ENCODE measurements around the gene CHCHD3. TPM values are rescaled to one million over a fixed set of nuclear protein-coding genes. Genes with fewer than 3 reads are reported as not detected.

Gene CHCHD3
- total RNA-seq, 3 donors from 2014 or later = 52.1 to 59.4 (median 53.1) TPM

- H3K36me3 ChIP-seq = no peaks in the 10 kb centered on the region
- H3K27ac ChIP-seq = no peak overlapping the region
- peaks cover 0 to 8% of the 10 kb centered on the region in 2 donors for H3K9me3 ChIP-seq
- H3K27me3 ChIP-seq = no peaks in the 10 kb centered on the region
- no peak overlapping the region for H3K4me3 ChIP-seq
- intact Hi-C loops (cut with DNase I; ENCODE audit: low total_unique reads) = no loop called here
- TF ChIP-seq CTCF (IDR thresholded peaks at IDR 0.05) (no peak), POLR2A (IDR thresholded peaks at IDR 0.05) (no peak), POLR2AphosphoS5 (IDR thresholded peaks at IDR 0.05) (no peak)
- DNase-seq (ENCODE audit: low spot score in 2 of 2) = no peak
- no peaks in the 10 kb centered on the region for H3K4me1 ChIP-seq
Observed at GRCh38 chr7:132767378-132767777, 314.5 kb downstream of the CHCHD3 start.

GRCh38 chr7:132766660-132767059, 315.2 kb downstream of the CHCHD3 start:
- no peaks in the 10 kb centered on the region for H3K36me3 ChIP-seq
- no peak overlapping the region for H3K4me3 ChIP-seq
- H3K9me3 ChIP-seq = peaks cover 0 to 8% of the 10 kb centered on the region in 2 donors
- no peaks in the 10 kb centered on the region for H3K4me1 ChIP-seq
- H3K27ac ChIP-seq = no peak overlapping the region
- no peaks in the 10 kb centered on the region for H3K27me3 ChIP-seq
- DNase-seq (ENCODE audit: low spot score in 2 of 2) = no peak
- intact Hi-C loops (cut with DNase I; ENCODE audit: low total_unique reads) = no loop called here
- TF ChIP-seq POLR2A (IDR thresholded peaks at IDR 0.05) (no peak), CTCF (IDR thresholded peaks at IDR 0.05) (no peak), POLR2AphosphoS5 (IDR thresholded peaks at IDR 0.05) (no peak)

DNA sequence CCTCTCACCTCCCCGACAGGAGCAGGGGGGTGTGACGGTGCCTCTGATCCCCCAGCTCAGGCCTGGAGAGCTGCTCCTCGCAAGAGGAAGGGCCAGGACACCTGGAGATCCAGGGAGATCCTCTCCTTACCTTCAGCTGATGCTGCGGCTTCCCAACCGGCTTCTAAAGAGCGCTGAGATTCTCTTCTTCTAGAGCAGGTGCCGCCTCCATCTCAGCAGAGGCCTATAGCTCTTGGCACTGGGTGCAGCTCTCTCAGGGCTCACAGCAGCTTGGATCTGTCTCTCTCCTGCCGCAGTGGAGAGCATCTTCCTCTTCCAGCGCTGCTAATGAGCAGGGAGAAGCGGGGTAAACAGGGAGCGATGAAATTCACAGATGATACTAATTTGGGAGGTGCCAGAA, 316.0 kb downstream of the CHCHD3 start:
- no peak for DNase-seq (ENCODE audit: low spot score in 2 of 2)
- TF ChIP-seq POLR2A (IDR thresholded peaks at IDR 0.05) = no peak
- TF ChIP-seq POLR2AphosphoS5 (IDR thresholded peaks at IDR 0.05) = no peak
- no peak for TF ChIP-seq CTCF (IDR thresholded peaks at IDR 0.05)
- H3K27me3 ChIP-seq = no peaks in the 10 kb centered on the region
- no peak overlapping the region for H3K4me3 ChIP-seq
- intact Hi-C loops (cut with DNase I; ENCODE audit: low total_unique reads) = no loop called here
- peaks cover 0 to 8% of the 10 kb centered on the region in 2 donors for H3K9me3 ChIP-seq
- no peaks in the 10 kb centered on the region for H3K4me1 ChIP-seq
- no peaks in the 10 kb centered on the region for H3K36me3 ChIP-seq
- no peak overlapping the region for H3K27ac ChIP-seq

DNA sequence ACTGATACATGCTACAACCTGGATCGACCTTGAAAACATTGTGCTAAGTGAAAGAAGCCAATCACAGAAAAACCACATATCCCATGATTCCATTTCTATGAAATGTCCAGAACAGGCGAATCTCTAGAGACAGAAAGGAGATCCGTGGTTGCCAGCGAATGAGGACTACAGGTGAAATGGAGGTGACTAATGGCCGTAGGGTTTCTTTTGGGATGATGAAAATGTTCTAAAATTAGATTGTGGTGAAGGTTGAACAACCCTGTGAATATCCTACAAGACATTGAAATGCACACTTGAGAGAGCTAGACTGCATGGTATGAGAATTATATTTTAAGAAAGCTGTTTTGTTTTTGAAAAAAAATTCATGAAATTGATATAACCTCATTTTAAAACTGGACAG, 317.1 kb downstream of the CHCHD3 start:
- H3K36me3 ChIP-seq = no peaks in the 10 kb centered on the region
- no peaks in the 10 kb centered on the region for H3K27me3 ChIP-seq
- H3K9me3 ChIP-seq = peaks cover 0 to 8% of the 10 kb centered on the region in 2 donors
- no peaks in the 10 kb centered on the region for H3K4me1 ChIP-seq
- intact Hi-C loops (cut with DNase I; ENCODE audit: low total_unique reads) = no loop called here
- H3K27ac ChIP-seq = no peak overlapping the region
- no peak for DNase-seq (ENCODE audit: low spot score in 2 of 2)
- TF ChIP-seq POLR2AphosphoS5 (IDR thresholded peaks at IDR 0.05) = no peak
- TF ChIP-seq POLR2A (IDR thresholded peaks at IDR 0.05) = no peak
- no peak for TF ChIP-seq CTCF (IDR thresholded peaks at IDR 0.05)
- no peak overlapping the region for H3K4me3 ChIP-seq

DNA sequence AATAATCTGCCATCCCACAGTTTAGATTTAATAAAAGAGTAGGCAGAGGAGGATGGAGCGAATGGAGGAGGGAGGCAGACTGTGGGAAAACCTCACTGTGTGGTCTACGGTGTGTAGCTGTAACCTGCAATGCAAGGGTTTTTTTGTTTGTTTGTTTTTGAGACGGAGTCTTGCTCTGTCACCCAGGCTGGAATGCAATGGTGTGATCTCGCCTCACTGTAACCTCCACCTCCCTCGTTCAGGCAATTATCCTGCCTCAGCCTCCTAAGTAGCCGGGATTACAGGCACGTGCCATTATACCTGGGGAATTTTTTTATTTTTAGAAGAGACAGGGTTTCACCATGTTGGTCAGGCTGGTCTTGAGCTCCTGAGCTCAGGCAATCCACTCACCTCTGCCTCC, 321.0 kb downstream of the CHCHD3 start:
- no peaks in the 10 kb centered on the region for H3K4me1 ChIP-seq
- no peaks in the 10 kb centered on the region for H3K36me3 ChIP-seq
- intact Hi-C loops (cut with DNase I; ENCODE audit: low total_unique reads) = no loop called here
- H3K4me3 ChIP-seq = no peak overlapping the region
- H3K9me3 ChIP-seq = no peaks in the 10 kb centered on the region
- no peaks in the 10 kb centered on the region for H3K27me3 ChIP-seq
- no peak for TF ChIP-seq POLR2A (IDR thresholded peaks at IDR 0.05)
- TF ChIP-seq POLR2AphosphoS5 (IDR thresholded peaks at IDR 0.05) = no peak
- no peak for TF ChIP-seq CTCF (IDR thresholded peaks at IDR 0.05)
- H3K27ac ChIP-seq = no peak overlapping the region
- no peak for DNase-seq (ENCODE audit: low spot score in 2 of 2)

Measured in breast epithelium (tissue), 4 donors.